Activated T-cell treated with anti-CD3 and anti-CD28 coated beads, Interleukin-2, amount 50 U/mL, for 1 hour (primary cell): ENCODE results near the gene GPR65.

Experiments
- DNase-seq: peaks from one replicate; pipeline ENCODE4 v3.0.0-alpha.2; 2020

The GPR65 gene, protein sequence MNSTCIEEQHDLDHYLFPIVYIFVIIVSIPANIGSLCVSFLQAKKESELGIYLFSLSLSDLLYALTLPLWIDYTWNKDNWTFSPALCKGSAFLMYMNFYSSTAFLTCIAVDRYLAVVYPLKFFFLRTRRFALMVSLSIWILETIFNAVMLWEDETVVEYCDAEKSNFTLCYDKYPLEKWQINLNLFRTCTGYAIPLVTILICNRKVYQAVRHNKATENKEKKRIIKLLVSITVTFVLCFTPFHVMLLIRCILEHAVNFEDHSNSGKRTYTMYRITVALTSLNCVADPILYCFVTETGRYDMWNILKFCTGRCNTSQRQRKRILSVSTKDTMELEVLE

GRCh38 chr14:88005050-88005481, at the start of gene GPR65:
Gene GPR65, plus strand, starts transcription at chr14:88005135. Its CDS starts 5,713 bp downstream, at chr14:88010848.
- no peak for DNase-seq

- no peak for DNase-seq
Observed at GRCh38 chr14:87955501-87955900, 49.4 kb upstream of the GPR65 start.

DNA sequence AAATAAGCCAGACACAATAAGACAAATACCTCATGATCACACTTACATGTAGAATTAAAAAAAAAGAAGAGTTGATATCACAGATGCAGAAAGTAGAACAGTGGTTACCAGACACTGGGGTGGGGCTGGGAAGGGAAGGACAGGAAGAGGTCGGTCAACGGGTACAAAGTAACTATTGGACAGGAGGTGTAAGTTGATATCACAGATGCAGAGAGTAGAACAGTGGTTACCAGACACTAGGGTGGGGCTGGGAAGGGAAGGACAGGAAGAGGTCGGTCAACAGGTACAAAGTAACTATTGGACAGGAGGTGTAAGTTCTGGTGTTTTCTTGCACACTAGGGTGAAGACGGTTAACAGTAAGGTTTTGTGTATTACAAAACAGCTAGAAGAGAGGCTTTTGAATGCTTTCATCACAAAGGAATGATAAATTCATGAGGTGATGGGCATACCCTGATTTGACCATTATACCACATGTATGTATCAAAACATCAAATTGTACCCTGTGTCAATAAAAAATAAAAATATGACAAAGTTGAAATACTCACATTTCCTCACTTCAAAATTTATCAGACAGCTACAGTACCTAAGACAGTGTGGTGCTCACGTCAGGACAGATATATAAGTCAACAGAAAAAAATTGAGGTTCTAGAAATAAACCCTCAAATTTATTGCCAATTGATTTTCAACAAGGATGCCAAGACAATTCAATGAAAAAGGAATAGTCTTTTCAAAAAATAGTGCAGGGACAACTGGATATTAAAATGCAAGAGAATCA, 44.7 kb upstream of the GPR65 start:
- no peak for DNase-seq

DNA sequence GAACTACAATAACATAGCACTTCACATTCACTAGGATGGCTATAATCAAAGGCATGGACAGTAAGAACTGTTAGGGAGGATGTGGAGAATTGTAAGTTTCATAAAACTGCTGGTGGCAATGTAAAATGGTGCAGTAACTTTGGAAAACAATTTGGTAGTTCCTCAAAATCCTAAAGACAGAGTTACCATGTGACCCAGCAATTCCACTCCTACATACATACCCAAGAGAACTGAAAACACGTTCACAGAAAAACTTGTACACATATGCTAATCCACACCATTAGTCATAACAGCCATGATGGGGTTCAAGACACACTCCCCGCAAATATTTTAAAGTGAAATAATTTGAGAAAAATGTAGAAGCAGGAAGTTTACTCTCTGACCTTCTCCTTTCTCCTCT, 43.7 kb upstream of the GPR65 start:
- DNase-seq: no peak

DNA sequence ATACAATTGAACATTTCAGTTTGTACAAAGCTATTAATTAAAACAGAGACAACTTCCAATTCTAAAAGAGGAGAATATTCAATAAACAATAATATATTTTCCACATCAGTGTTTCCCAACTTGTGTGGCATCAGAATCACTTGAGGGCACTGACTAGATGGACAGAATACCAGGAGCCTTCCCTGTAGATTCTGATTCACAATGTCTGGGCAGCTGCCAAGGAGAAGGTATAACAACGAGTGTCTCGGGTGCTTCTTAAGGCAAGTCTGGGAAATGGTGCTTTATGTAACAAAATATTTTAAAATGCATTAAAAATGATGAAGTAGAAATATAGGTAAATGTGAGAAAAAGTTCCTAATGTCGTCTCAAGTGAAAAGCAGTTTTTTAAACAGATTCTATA, 38.1 kb upstream of the GPR65 start:
- no peak for DNase-seq

DNA sequence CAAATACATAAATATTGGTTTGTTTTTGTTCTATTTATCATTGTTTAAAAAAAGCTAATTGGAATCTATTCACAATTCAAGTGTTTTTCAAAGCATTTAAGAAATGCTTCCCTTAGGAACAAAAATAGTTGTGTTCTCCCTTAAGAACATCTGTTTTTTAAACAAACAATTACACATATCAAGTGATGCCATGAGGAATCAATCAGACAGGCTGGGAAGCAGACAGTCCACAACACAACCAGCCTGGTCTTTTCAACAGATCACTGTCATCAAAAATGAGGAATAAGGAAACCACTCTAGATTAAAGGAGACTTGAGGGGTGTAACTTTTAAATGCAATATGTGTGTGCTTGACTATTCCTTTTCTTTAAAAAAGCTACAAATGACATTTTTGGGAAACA, 37.4 kb upstream of the GPR65 start:
- DNase-seq: no peak

- no peak for DNase-seq
Observed at GRCh38 chr14:87971010-87971409, 33.9 kb upstream of the GPR65 start.

- DNase-seq: no peak
Observed at GRCh38 chr14:87975636-87976035, 29.3 kb upstream of the GPR65 start.

GRCh38 chr14:87979689-87980088, 25.2 kb upstream of the GPR65 start:
- DNase-seq: no peak

- no peak for DNase-seq
Observed at GRCh38 chr14:87989221-87989955, 15.5 kb upstream of the GPR65 start.

GRCh38 chr14:87989956-87990299, 15.0 kb upstream of the GPR65 start:
- DNase-seq: no peak

- DNase-seq: no peak
Observed at GRCh38 chr14:87990682-87991081, 14.3 kb upstream of the GPR65 start.

GRCh38 chr14:87992346-87992717, 12.6 kb upstream of the GPR65 start:
- DNase-seq: no peak

DNA sequence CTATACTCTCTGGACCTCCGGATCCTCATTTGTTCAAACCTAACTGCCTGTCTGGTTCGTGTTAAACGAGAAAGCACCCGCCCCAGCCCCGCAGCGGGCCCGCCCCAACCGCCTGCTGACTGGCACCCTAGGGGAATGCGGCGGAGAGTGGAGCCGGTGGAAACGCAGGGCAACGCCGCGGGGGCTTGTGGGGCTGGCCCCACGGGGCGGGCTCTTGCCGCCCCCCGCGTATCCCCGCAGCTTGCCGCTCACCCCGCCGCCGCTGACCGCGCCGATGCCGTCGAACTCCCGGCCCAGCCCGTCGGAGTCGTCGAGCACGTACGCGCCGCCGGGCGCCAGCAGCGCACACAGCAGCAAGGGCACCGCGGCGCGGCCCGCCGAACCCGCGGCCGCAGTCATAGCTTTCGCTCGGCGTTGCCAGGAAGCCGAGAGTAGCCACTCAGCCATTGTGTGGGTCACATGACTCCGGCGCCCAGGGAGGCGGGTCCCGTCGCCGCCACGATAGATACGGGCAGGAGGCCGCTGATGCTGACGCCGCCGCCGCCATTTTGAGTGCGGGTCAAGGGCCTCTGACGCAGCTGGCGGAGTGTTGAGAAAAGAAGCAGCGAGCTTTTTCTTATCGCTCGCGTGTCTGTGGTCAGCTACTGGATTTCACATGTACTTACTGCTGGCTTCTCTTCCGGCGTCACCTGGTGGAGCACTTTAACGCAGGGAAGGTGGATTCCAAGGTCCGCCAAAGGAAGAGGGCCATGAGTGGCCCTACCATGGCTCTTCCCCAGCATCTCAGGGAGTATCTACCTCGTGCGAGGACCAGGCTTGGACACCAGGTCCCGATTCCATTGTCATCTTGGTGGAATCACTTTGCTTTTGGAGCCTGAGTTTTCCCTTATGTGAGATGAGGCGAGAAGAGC, 12.0 kb upstream of the GPR65 start, which contains the start of gene GALC:
TSS of gene GALC (minus strand) at position 465 of the 911 bp plus-strand sequence. CDS start at position 447, 18 bp downstream.
- DNase-seq: peak; percentile 95

DNA sequence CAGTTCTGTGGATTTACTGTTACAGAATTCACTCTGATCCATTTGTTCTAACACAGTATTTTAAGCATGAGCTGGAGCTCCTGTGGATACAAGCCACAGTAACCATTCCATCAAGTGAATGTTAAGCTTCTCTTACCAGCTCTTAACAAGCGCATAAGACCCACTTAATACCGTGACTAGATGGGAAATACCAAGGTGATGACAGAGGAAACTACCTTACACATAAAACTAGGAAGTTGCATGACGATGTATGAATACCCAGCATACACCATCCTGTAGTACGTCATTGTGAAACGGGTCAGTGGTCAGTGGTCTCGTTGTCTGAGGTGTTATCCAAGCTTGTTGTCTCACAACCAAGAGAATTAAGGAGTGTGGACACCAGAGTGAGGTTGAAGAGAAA, 10.0 kb upstream of the GPR65 start:
- no peak for DNase-seq

DNA sequence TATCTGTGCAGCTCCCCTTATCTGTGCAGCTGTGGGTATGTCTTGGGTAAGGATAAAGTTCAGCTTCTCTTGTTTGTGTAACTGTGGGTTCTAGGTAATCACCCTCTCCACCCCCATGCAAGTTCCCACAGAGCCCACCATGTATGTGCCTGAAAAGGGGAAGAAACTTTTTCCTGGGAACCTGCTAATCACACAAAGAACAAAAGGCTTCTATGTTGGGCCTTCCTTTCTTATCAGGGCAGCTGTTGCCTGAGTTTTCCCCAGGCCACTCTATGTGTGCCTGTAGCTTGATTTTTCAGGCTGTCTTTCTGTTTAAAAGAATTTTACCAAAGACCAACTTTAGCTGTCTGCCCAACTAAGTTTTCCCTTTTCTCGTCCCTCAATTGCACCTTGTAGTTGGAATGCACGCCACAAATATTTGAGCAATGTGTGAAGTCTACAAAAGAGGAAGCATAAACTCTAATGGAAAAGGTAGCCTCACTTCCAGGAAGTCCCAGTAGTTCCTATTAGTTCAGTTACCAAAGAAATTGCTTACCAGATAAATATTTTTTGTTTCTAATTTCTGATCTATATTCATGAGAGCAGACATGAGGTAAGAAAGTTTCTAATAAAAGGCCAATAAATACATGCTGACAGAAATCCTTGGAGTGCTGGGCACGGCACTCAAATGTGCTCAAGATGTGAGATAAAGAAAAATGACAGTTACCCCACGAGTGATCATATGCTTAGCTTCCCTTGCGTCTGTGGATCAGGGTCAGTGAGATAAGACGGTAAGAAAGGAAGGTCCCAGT, 9.2 kb upstream of the GPR65 start:
- DNase-seq: no peak

DNA sequence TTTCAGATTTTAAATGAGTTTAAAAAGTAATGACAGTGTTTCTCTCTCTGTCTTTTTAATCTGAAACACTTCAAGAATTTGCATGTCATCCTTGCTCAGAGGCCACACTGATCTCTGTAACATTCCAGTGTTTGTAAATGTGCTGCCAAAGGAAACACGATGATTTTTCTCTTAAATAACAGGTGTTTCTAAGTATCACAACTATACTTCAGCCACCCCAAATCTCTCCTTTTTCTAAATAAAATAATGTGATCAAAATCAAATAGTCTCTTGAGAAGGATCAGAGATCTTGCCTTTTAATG, 8.7 kb upstream of the GPR65 start:
- no peak for DNase-seq

DNA sequence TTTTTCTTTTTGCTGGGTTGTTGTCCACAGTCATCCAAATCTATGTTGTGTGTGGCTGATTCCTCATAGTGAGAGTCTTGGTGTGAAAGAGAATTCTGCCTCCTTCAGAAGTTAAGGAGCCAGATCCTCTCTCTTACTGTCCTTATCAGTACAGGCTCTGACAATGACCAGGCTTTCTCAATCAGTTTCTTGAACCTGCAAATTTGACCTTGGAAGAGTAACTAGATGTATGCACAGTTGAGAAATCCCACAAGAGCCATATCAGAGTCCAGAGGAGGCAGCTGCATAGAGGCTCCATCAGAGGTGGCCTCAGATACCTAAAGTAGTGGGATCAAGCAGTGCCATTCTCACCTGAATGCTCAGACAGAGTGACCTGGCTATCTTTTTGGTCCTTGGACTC, 6.5 kb upstream of the GPR65 start:
- no peak for DNase-seq

DNA sequence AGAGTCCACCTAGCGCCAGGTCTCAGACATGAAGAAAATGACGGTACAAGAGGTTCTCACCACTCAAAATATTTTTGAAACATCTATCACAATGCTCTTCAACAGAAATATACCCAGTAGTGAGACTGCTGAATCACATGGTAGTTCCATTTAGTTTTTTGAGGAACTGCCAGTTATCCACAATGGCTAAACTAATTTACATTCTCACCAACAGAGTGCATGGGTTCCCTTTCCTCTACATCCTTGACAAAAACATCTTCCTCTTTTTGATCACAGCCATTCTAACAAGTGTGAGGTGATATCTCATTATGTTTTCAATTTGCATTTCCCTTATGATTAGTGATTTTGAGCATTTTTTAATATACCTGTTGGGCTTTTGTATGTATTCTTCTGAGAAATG, 5.7 kb upstream of the GPR65 start:
- DNase-seq: no peak

- DNase-seq: no peak
Observed at GRCh38 chr14:88002421-88003075, 2.4 kb upstream of the GPR65 start.

DNA sequence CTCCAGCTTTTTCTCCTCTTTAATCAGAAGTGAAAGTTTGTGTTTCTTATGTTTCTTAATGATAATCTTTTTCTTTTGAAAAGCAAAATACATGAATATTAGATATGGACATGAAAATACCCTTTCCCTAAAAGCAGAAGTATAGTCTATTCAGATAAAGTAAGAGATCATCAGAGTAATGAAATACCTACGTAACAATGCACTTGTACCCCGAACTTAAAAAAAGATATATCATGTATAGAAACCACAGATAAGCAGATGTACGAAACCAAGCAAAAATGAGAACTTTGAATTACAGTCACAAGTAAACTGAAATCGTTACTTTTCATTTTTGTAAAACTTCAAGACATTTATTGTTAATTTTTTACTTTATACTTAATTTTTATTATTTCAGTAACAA, 1.5 kb upstream of the GPR65 start:
- DNase-seq: no peak
